Stimulated activated CD8-positive, alpha-beta memory T cell treated with anti-CD3 and anti-CD28 coated beads, Interleukin-4, amount 100 ng/mL, for 4 hours (primary cell): Measurements from ENCODE around the gene MIF.
A peak's percentile ranks its signal among the peaks of the same experiment; 100 is the strongest.
"Not testable (repeated sequence)": the region's sequence is repeated elsewhere in the genome, so short reads cannot be mapped to it uniquely, and the experiment has no call there.

ENCODE experiments used
- DNase-seq, 2 donors: peaks; one replicate each; pipeline ENCODE4 v3.0.0-alpha.2; 2020; ENCODE audit warnings: low read depth in 2 of 2, low spot score in 1 of 2

MIF gene

GRCh38 chr22:23893945-23894709 is at the start of gene MIF:
TSS of gene MIF (plus strand) at chr22:23894383. CDS start at chr22:23894475, 92 bp downstream.
- peak; percentile 88 to 90 for DNase-seq

- no peak for DNase-seq
These were observed 49.4 kb upstream of the MIF start for GRCh38 chr22:23844739-23845202.

GRCh38 chr22:23845265-23846080 is 48.7 kb upstream of the MIF start:
- no peak for DNase-seq

GRCh38 chr22:23846081-23846469 is 48.1 kb upstream of the MIF start:
- DNase-seq = no peak

GRCh38 chr22:23847310-23847920 is 46.8 kb upstream of the MIF start:
- no peak for DNase-seq

GRCh38 chr22:23847991-23848864 is 46.0 kb upstream of the MIF start:
- DNase-seq = no peak

GRCh38 chr22:23849009-23850006 is 44.9 kb upstream of the MIF start:
- peak; percentile 53 to 69 for DNase-seq

GRCh38 chr22:23850136-23850611 is 44.0 kb upstream of the MIF start:
- DNase-seq = no peak

GRCh38 chr22:23856721-23857605 is 37.2 kb upstream of the MIF start:
- no peak for DNase-seq

- DNase-seq = peak; percentile 71 to 88
These were observed 36.3 kb upstream of the MIF start, which contains the start of gene SLC2A11 for GRCh38 chr22:23857606-23858483. TSS of gene SLC2A11 (plus strand) at chr22:23857875. CDS start at chr22:23858000, 125 bp downstream.

GRCh38 chr22:23858484-23858815 is 35.7 kb upstream of the MIF start:
- no peak for DNase-seq

GRCh38 chr22:23859201-23859600 is 35.0 kb upstream of the MIF start:
- DNase-seq = no peak

GRCh38 chr22:23860187-23860586 is 34.0 kb upstream of the MIF start:
- not testable (repeated sequence) for DNase-seq

GRCh38 chr22:23862103-23862502 is 32.1 kb upstream of the MIF start:
- DNase-seq = no peak

GRCh38 chr22:23864499-23865154 is 29.6 kb upstream of the MIF start:
- not testable (repeated sequence) for DNase-seq

- DNase-seq = no peak
These were observed 25.6 kb upstream of the MIF start for GRCh38 chr22:23868580-23868979.

- no peak for DNase-seq
These were observed 19.3 kb upstream of the MIF start for GRCh38 chr22:23874871-23875270.
